D721Med (cell line): ENCODE results near the gene BAIAP2.

Experiments used
- DNase-seq: peaks from one replicate; pipeline ENCODE4 v3.0.0; 2011; ENCODE audit warnings: low spot score; ENCODE audit not compliant: insufficient read length
- FAIRE-seq: peaks from 2 replicates; lab custom pipeline; 2011; peaks lifted over from hg19 to GRCh38; lab: Jason Lieb, UNC
- TF ChIP-seq, protein P1 (sequence below): IDR thresholded peaks from 2 replicates; pipeline ENCODE4 v1.5.1; 2012; ENCODE audit warnings: mild to moderate bottlenecking, control low read depth; ENCODE audit not compliant: insufficient read depth; ENCODE audit errors: missing control alignments

Gene BAIAP2

DNA sequence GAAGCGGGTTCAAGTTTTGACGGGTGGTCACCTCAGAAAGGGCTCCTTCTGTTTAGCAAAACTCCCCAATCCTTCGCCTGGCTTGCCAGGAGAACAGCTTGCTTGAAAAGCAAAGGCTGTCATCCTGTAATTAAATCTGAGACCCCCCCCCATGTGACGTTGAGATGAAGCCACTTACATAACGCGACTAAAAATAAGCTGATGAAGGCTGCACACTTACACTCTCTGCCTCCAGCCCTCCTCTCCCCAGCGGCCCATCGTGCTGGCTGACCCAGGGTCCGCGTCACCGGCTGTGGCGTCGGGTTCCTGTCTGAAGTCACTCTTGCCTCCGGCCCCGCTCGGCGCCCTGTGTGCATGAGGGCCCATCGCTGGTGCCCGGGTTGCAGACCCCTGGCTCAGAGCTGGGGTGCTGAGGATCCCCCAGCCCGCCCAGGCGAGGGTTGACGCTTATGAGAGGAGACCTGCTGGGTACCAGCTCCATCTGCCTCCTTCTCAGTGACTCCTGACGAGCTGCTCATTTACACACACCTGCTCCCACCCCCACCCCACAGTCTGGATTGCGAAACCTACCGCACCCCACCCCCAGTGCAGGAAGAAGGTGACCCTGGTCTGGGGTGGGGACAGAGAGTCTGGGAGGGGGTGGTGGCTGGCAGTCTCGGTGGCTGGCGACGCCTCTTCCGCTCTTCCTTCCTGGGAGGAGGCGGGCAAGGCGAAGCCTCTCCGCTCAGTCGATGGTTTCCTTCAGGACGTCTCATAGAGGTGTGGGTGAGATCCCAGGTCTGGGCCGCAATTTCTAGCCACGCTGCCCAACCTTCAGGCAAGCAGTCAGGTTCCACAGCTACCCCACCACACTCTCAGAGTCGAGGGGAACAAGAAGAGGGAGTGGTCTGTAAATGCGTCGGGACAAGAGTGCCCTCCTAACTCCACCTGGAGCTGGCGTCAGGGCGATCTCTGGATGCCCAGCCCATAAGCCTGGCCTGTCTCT, 3.1 kb upstream of the BAIAP2 start:
- DNase-seq, result no peak
- TF ChIP-seq, protein P1, sequence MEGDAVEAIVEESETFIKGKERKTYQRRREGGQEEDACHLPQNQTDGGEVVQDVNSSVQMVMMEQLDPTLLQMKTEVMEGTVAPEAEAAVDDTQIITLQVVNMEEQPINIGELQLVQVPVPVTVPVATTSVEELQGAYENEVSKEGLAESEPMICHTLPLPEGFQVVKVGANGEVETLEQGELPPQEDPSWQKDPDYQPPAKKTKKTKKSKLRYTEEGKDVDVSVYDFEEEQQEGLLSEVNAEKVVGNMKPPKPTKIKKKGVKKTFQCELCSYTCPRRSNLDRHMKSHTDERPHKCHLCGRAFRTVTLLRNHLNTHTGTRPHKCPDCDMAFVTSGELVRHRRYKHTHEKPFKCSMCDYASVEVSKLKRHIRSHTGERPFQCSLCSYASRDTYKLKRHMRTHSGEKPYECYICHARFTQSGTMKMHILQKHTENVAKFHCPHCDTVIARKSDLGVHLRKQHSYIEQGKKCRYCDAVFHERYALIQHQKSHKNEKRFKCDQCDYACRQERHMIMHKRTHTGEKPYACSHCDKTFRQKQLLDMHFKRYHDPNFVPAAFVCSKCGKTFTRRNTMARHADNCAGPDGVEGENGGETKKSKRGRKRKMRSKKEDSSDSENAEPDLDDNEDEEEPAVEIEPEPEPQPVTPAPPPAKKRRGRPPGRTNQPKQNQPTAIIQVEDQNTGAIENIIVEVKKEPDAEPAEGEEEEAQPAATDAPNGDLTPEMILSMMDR, result no peak
- FAIRE-seq, result no peak

DNA sequence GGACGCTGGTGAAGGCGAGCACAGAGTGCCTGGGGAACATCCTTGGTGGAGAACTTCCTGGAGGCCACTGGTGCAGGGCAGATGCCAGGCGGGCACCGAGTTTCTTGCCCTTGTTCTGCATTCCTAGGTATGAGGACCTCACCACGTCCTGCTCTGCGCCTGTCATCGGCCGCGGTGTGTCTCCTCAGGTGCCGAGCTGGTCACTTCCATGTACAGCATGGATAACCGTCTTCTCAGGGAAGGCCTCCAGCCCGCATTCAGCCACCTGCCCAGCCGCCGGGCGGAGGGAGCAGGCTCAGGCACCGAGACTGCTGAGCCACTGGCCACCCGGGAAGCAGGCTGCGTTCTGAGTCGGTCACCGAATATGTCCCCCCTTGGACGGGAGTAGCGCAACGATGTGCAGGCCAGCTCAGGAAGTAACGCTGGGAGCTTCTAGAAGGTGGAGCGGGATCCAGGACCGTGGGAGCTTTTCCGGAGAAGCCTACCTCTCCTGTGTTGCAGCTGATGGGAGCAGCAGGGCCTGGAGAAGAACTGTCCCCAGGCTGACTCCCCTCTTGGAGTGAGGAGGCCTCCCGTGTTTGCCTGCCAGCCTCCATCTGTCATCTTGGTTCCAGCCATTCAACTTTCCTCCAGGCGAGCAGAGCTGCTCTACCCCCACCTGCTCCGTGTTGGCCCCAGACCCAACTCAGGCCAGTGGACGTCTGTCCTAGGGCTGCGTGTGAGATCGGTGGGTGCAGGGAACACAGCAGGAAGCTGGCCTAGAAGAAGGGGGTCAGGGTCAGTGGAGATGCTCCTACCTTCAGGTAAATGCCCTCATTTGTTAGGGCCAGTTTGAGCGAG, 2.1 kb upstream of the BAIAP2 start:
- no peak for DNase-seq
- no peak for FAIRE-seq
- TF ChIP-seq, protein P1, result no peak

DNA sequence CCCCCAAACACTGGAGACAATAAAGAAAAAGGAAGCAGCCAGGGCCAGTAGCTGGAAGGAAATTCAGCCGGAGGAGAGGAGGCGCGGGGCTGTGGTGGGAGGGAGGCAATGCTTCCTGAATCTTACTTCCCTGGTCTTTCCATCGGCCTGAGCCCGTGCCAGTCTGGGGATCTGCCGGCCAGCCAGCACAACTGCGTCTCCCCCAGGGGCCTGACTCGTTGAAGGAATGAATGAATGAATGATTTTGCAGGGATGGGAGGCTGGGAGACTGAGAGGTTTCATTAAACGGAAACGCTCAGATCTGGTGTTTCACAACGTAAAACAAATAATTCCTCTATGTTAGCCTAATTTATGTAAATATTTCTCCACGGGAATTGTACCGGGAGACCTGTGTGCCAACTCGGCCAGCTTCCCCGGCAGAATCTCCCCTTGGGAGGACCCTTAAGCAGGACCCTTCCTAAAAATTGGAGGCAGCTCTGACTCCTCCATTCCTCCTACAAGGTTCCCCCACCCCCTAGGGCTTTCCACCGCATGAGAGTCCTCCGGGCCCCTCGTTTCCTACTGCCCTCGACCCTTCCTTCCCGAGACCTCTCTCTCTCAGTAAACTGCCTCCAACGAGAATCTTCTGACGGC, 1.3 kb upstream of the BAIAP2 start:
- FAIRE-seq, result no peak

DNA sequence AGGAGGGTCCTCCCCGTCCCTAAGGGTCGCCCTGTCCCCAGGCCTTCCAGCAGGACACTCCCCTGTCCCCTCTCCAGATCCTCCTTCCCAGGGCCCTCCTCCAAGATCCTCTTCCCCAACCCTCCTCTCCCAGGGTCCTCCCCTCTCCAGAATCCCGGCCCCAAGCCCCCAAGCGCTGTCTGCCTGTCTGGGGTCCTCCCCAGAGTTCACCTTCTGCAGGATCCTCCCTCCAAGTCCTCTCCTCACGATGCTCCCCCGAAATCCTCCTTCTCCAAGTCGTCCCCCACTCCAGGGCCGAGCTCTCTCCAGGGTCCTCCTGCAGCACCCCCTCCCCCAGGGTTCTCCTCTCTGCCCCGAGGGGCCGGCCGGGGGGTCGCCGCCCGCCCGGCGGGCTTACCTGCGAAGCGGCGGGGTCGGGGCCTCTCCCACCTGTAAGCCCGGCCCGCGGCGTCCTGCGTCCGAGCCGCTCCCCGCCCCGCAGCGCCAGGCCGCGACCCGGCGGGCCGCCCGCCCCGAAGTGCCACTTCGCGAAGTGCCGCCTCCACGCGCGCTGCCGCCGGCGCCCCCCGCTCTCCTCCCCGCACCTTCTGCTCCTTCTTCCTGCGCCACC, 678 bp upstream of the BAIAP2 start:
- FAIRE-seq, result no peak
- TF ChIP-seq, protein P1, result no peak
- DNase-seq, result no peak

More for the DNA sequence above, 1.3 kb upstream of the BAIAP2 start:
- TF ChIP-seq, protein P1, result no peak
- no peak for DNase-seq

DNA sequence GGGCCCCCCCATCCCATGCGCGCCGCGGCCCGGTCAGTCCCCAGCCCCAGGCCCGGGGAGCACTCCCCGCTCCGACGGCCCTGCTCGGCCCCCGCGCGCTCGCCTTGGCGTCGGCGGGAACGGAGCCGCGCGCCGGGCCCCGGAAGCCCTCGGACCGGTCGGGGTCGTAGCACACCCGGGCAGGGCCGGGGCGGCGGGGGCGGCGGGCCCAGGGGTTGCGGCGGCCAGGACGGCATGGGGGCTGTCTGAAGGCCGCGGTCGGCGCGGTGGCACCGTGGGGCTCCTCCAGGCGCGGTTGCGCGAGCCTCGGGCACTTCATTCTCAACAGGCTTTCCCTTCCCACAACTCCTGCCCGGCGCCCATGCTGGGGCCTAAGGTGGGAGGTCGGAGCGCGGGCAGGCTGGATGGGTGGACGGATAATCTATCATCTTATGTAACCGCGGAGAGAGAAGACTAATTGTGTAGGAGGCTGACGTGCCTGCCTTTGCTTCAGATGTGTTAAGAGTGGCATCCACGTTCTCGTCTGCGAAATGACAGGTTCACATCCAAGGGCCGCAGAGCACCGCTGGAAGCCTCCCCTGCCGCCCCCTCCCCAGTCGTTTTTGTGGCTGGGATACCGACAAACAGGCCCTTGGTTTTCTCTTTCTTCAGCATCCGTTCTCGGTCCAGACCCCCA, 708 bp downstream of the BAIAP2 start:
- DNase-seq, result no peak

More for the DNA sequence above, 708 bp downstream of the BAIAP2 start:
- TF ChIP-seq, protein P1, result no peak
- FAIRE-seq, result no peak
